SH-SY5Y (cell line): ENCODE measurements around the gene ARHGAP35.

ENCODE experiments used
- GATA2 ChIP-seq: IDR thresholded peaks from 2 replicates; pipeline ENCODE4 v1.6.1; 2011; ENCODE audit warnings: mild to moderate bottlenecking, low read depth, low read length
- GATA3 ChIP-seq: IDR thresholded peaks from 2 replicates; pipeline ENCODE4 v1.6.1; 2011; ENCODE audit warnings: low read depth, mild to moderate bottlenecking, low read length, moderate library complexity

GRCh38 chr19:46863818-46864629, 3.2 kb downstream of the ARHGAP35 start:
- TF ChIP-seq GATA2 (no peak), GATA3 (no peak)
